ENCODE measurements around the gene GP1BB.
"Not testable (repeated sequence)": the region's sequence is repeated elsewhere in the genome, so short reads cannot be mapped to it uniquely, and the experiment has no call there.

GP1BB gene

GRCh38 chr22:19714312-19715187 is 8.8 kb upstream of the GP1BB start, which contains the start of gene SEPTIN5:
TSS of gene SEPTIN5 (plus strand) at chr22:19714503. CDS start at chr22:19714589, 86 bp downstream.
- no peak for DNase-seq

- DNase-seq: no peak
These were observed 8.0 kb upstream of the GP1BB start for GRCh38 chr22:19715188-19715930.

- no peak for DNase-seq
These were observed 7.1 kb upstream of the GP1BB start for GRCh38 chr22:19716041-19716828.

GRCh38 chr22:19716829-19717105 is 6.6 kb upstream of the GP1BB start:
- DNase-seq: no peak

- no peak for DNase-seq
These were observed 6.2 kb upstream of the GP1BB start for GRCh38 chr22:19717181-19717580.

- DNase-seq: peak in 1 of 2 experiments; percentile 78
These were observed 5.5 kb upstream of the GP1BB start for GRCh38 chr22:19717691-19718455.

- DNase-seq: no peak
These were observed 4.8 kb upstream of the GP1BB start for GRCh38 chr22:19718456-19719049.

- no peak for DNase-seq
These were observed 4.3 kb upstream of the GP1BB start for GRCh38 chr22:19719050-19719482.

GRCh38 chr22:19719488-19720021 is 3.8 kb upstream of the GP1BB start:
- no peak for DNase-seq

- no peak for DNase-seq
These were observed 3.0 kb upstream of the GP1BB start for GRCh38 chr22:19720150-19720827.

GRCh38 chr22:19720999-19721329 is 2.4 kb upstream of the GP1BB start:
- DNase-seq: no peak

GRCh38 chr22:19721330-19722177 is 1.8 kb upstream of the GP1BB start:
- no peak for DNase-seq

GRCh38 chr22:19722178-19722981 is 959 bp upstream of the GP1BB start:
- no peak for DNase-seq

GRCh38 chr22:19722982-19723231 is 432 bp upstream of the GP1BB start:
- DNase-seq: no peak

GRCh38 chr22:19723983-19724827 is 866 bp downstream of the GP1BB start:
- DNase-seq: no peak

GRCh38 chr22:19724927-19725661 is 1.8 kb downstream of the GP1BB start:
- no peak for DNase-seq

- not testable (repeated sequence) for DNase-seq
These were observed 2.9 kb downstream of the GP1BB start for GRCh38 chr22:19726064-19726788.
